ENCODE data around the gene CLCNKA. TPM values are rescaled to one million over a fixed set of nuclear protein-coding genes. Genes with fewer than 3 reads are reported as not detected.

Gene CLCNKA
- total RNA-seq, 1 experiment from 2014 or later = not detected

- POLR2A ChIA-PET (ENCODE audit: unreplicated experiment) = no interaction called here
- no peak overlapping the region for H3K4me3 ChIP-seq (ENCODE audit: low read length)
- no peaks in the 10 kb centered on the region for H3K9me3 ChIP-seq (ENCODE audit: low read length)
- intact Hi-C loops (cut with micrococcal nuclease) = loop anchor here (1.0 kb wide), 1 partner anchor 39 kb away; no protein-coding TSS in a partner anchor
- no peaks in the 10 kb centered on the region for H3K9me2 ChIP-seq (replicated peaks; ENCODE audit: low read length)
- DNase-seq (peak; percentile 86), ATAC-seq (peak; percentile 58)
- H3K27me3 ChIP-seq (ENCODE audit: low read length) = no peaks in the 10 kb centered on the region
- CTCF ChIA-PET = interaction anchor here (0.5 to 1.3 kb wide), 5 partner anchors 39 to 382 kb away, joined by 3 to 11 read pairs (median 3); no protein-coding TSS in a partner anchor
- peak overlapping the region; percentile 37; the same call in 1 of the 2 replicates for H2AFZ ChIP-seq (ENCODE audit: low read length)
- no peak for TF ChIP-seq EZH2phosphoT487 (IDR thresholded peaks at IDR 0.05; ENCODE audit: borderline replicate concordance, low read length)
- TF ChIP-seq EZH2 (IDR thresholded peaks at IDR 0.05; ENCODE audit: low read length, unreplicated experiment) = no peak
- TF ChIP-seq CTCF (conservative IDR thresholded peaks at IDR 0.05; ENCODE audit: low read depth, low read length) = peak; percentile 91
- H4K20me1 ChIP-seq (ENCODE audit: low read length) = no peaks in the 10 kb centered on the region
- H3K9ac ChIP-seq (ENCODE audit: low read length) = no peak overlapping the region
- BruUV-seq (replicated peaks) = no TSS peak
- H3K4me2 ChIP-seq (ENCODE audit: low read length) = no peak overlapping the region
- peaks cover 4% of the 10 kb centered on the region; the same call in 1 of the 2 replicates for H3K79me2 ChIP-seq (ENCODE audit: low read length)
- no peak overlapping the region for H3K27ac ChIP-seq (ENCODE audit: low read length)
- no peaks in the 10 kb centered on the region for H3F3A ChIP-seq (ENCODE audit: low read length, unreplicated experiment)
- peaks cover 11% of the 10 kb centered on the region for H3K4me1 ChIP-seq (ENCODE audit: insufficient read depth, low read length)
- H3K36me3 ChIP-seq (ENCODE audit: low read depth, low read length) = no peaks in the 10 kb centered on the region
Measured at GRCh38 chr1:16082283-16083038, 60.6 kb downstream of the CLCNKA start.

- Histone ChIP-seq H3K27ac (ENCODE audit: low read length) (no peak overlapping the region), H3F3A (ENCODE audit: low read length, unreplicated experiment) (no peaks in the 10 kb centered on the region), H4K20me1 (ENCODE audit: low read length) (no peaks in the 10 kb centered on the region), H3K9me2 (replicated peaks; ENCODE audit: low read length) (no peaks in the 10 kb centered on the region), H3K4me3 (ENCODE audit: low read length) (no peak overlapping the region), H3K79me2 (ENCODE audit: low read length) (peaks cover 4% of the 10 kb centered on the region; the same call in 1 of the 2 replicates), H3K9ac (ENCODE audit: low read length) (no peak overlapping the region), H3K4me1 (ENCODE audit: insufficient read depth, low read length) (peaks cover 15% of the 10 kb centered on the region), H2AFZ (ENCODE audit: low read length) (no peak overlapping the region), H3K27me3 (ENCODE audit: low read length) (no peaks in the 10 kb centered on the region), H3K36me3 (ENCODE audit: low read depth, low read length) (no peaks in the 10 kb centered on the region), H3K4me2 (ENCODE audit: low read length) (no peak overlapping the region), H3K9me3 (ENCODE audit: low read length) (no peaks in the 10 kb centered on the region)
- TF ChIP-seq CTCF (conservative IDR thresholded peaks at IDR 0.05; ENCODE audit: low read depth, low read length) = no peak
- no peak for TF ChIP-seq EZH2 (IDR thresholded peaks at IDR 0.05; ENCODE audit: low read length, unreplicated experiment)
- TF ChIP-seq EZH2phosphoT487 (IDR thresholded peaks at IDR 0.05; ENCODE audit: borderline replicate concordance, low read length) = no peak
- ATAC-seq (no peak), DNase-seq (no peak)
- ChIA-PET POLR2A (ENCODE audit: unreplicated experiment) (no interaction called here), CTCF (interaction anchor here (1.1 kb wide), 1 partner anchor 34 kb away, joined by 6 read pairs; no protein-coding TSS in a partner anchor)
- intact Hi-C loops (cut with micrococcal nuclease) = no loop called here
- BruUV-seq (replicated peaks) = no TSS peak
Measured at GRCh38 chr1:16083486-16083885, 61.6 kb downstream of the CLCNKA start.

Other genes with a start within 250 kb of the CLCNKA start
- gene UQCRHL, start 214.4 kb upstream of the CLCNKA start, total RNA-seq (2014; rRNA removed) = 8.7 and 11.2 TPM in 2 replicates
- 26.7 and 35.7 TPM in 2 replicates for gene SPEN, start 174.3 kb upstream of the CLCNKA start, total RNA-seq (2014; rRNA removed)
- gene ZBTB17, start 45.9 kb upstream of the CLCNKA start, total RNA-seq (2014; rRNA removed) = 44.2 and 55.2 TPM in 2 replicates
- gene SRARP, start 17.8 kb upstream of the CLCNKA start, total RNA-seq (2014; rRNA removed) = not detected in 2 replicates
- gene HSPB7, start 4.0 kb upstream of the CLCNKA start, total RNA-seq (2014; rRNA removed) = not detected in 2 replicates
- gene CLCNKB, start 21.7 kb downstream of the CLCNKA start, total RNA-seq (2014; rRNA removed) = not detected in 2 replicates
- gene FAM131C, start 51.6 kb downstream of the CLCNKA start, total RNA-seq (2014; rRNA removed) = 7.7 and 9.8 TPM in 2 replicates
- gene EPHA2, start 134.0 kb downstream of the CLCNKA start, total RNA-seq (2014; rRNA removed) = 459 and 567 TPM in 2 replicates
- 13.8 and 28.1 TPM in 2 replicates for gene ARHGEF19, start 190.6 kb downstream of the CLCNKA start, total RNA-seq (2014; rRNA removed)
- gene CPLANE2, start 215.1 kb downstream of the CLCNKA start, total RNA-seq (2014; rRNA removed) = 9.6 and 11.6 TPM in 2 replicates

Measured in PC-3 (cell line).